GM21576 (cell line): Measurements from ENCODE around the gene CUX1.
"Not testable (repeated sequence)": the region's sequence is repeated elsewhere in the genome, so short reads cannot be mapped to it uniquely, and the experiment has no call there.

Source experiments
- ATAC-seq: cut with Tn5 transposase; IDR thresholded peaks from one replicate; pipeline ENCODE4 v1.9.1; 2021; ENCODE audit warnings: mild to moderate bottlenecking, moderate library complexity; ENCODE audit not compliant: unreplicated experiment

The CUX1 gene

DNA sequence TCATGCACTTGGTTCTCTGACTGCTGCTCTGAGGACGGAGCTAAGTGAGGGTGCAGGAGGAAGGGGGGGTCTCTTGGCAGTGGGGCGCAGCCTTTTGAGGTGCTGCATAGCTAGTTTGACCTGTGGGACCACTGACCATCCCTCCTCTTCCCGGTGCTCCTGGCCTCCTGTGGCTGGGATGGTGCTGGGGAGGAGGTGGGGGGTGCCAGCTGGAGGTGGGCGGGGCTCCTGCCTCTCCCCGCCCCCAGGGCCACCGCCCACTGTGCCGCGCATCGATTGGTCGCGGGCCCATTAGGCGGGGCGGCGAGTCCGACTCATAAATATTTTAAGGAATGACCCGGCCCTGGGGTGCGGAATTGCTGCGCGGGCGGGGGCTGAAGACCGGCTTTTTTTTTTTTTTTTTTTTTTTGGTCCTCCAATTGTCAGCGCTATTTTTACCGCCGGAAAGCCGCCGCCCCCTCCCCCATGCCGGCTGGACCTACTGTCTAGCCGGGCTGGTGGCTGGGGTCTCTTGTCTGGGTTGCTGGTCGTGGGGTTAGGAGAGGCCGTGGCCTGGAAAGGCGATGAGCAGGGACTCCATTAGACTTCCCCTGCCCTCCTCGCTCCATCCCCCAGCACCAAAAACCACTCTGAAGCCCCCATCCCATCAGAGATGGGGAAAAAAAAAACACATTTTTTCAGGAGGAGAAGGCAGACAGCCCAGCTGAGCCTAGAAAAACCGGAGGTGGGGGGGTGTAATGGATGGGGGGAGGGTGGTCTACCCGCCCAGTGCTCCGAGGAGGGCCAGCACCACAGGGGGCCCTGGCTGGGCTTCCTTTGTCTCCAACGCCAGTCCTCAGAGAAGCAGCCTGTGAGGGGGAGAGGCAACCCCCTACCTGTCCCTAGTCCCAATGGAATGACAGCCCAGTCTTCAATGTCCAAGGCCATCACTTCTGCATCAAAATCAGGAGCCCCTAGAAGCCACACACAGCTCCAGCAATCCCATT lies 475.7 kb downstream of the CUX1 start:
- no peak for ATAC-seq

DNA sequence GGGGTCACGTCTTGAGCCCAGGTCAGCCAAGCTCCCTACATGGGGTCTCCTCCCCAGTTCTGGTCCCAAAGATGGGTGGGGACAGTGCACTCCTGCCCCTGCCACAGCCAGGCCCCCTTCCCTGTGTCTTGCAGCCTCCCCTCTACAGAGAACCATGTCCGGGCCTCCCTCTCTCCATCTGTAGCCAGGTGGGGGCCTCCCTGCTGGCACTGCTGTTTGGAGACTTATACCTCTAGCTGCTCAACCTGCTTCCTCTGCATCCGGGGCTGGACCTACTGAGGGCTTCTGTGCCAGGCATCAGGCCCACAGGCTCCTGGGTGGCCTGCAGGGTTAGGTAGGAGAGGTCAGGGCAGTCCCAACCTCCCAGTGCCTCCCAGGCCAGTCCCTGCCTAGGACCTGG lies 477.2 kb downstream of the CUX1 start:
- no peak for ATAC-seq

DNA sequence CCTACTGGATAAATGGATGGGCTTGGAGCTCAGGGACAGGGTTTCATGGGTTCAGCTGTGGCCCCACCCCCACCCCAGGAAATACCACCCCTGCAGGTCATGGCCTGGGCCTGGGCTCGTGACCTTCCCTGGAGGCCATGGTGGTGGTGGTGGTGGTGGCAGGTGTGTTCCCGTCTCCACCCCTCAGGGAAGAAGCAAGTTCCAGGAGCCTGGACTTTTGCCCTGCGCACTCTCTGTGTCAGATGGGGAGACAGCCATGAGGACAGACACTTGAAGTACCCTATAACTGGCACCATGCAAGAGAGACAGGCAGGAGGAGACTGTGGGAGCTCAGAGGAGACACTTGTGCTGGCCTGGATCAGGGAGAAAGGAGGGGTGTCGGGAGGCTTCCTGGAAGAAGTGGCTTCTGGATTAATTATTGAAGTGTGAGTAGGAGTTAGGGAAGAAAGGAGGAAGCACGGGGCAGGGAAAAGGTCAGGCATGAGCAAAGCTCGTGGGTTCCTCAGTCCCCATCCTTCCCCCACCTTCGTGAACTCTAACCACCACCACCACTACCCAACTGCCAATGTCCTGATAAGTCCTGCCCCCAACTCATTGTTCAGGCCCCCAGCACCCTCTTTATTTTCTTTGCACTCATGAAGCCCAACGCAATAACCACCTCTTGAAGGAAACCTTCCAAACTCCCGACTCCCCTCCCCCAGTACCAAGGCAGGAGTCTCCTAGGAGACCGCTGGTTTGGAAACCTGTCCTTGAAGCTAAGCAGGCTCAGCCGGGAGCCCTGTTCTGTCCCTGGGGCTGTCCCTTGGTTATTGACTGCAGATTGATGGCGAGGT lies 478.1 kb downstream of the CUX1 start:
- no peak for ATAC-seq

DNA sequence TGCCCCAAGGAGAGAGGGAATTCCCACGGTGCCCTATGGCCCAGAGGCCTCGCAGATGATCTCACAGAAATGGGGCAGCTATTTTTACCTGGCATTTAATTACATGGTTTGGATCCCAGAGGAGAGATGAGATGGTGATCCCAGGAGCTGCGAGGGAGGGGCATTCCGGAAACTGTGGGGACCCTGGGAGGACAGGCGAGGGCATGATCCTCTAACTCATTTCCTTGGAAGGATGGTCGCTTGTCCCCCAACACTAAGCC lies 478.7 kb downstream of the CUX1 start:
- no peak for ATAC-seq

DNA sequence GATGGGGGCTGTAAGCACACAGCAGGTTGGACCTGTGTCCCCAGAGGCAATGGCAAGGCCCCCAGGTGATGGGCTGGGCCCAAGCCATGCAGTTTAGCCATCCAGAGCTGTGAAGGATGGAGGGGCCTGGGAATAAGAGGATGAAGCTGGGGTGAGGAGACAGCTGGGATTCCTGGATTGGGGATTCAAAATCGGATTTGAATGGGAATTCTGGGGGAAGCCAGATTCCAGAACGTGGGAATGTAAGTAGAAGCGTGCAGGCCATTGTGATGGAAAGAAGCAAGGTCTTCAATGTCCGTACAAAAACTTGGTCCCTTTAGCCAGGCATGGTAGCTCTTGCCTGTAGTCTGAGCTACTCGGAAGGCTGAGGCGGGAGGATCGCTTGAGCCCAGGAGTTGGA lies 479.1 kb downstream of the CUX1 start:
- no peak for ATAC-seq

DNA sequence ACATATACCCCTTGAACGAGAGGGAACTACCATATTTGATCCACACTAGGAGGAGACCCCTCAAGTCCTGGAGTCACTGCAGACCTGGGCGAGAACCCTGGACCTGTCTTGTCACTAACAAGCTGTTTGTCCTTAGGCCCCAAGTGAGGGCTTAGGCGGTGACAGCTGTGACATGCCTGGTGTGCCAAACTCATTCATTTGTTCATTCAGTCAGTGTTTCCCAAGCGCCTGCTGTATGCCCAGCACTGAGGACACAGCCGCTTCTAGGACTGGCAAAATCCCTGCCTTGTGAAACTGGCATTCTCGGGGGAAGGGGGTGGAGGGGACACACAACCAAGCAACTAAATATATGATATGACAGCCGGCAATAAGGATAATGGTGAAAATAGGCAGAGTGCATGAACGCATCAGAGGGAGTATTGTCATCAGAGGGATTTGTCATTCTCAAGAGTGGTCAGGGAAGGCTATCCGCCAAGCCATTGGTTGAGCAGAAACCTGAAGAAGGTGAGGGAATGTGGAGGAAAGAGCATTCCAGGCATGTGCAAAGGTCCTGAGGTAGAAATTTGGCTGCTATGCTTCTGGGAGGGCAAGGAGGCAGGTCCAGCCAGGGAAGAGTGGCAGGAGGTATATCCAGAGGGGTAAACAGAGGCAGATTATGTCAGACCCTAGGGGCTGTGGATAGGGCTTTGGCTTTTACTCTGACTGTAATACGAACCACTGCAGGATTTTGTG lies 480.2 kb downstream of the CUX1 start:
- no peak for ATAC-seq

DNA sequence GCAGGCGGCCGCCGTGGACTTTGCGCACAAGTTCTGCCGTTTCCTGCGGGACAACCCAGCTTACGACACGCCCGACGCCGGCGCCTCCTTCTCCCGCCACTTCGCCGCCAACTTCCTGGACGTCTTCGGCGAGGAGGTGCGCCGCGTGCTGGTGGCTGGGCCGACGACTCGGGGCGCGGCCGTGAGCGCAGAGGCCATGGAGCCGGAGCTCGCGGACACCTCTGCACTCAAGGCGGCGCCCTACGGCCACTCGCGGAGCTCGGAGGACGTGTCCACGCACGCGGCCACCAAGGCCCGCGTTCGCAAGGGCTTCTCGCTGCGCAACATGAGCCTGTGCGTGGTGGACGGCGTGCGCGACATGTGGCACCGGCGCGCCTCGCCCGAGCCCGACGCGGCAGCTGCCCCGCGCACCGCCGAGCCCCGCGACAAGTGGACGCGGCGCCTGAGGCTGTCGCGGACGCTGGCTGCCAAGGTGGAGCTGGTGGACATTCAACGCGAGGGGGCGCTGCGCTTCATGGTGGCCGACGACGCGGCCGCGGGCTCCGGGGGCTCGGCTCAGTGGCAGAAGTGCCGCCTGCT lies 483.3 kb downstream of the CUX1 start:
- ATAC-seq: no peak

DNA sequence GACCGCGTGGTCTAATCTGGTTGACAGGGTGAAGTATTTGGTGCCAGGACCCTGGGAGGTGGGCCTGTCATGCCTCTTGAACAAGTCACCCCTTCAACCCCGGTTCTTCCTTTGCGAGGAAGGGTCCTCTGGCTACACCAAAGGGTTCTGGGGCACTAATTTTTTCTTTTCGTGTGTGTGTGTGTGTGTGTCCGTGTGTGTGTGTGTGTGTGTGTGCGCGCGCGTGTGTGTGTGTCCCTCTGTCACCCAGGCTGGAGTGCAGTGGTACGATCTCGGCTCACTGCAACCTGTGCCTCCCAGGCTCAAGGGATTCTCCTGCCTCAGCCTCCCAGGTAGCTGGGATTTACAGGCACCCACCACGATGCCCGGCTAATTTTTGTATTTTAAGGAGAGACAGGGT lies 483.9 kb downstream of the CUX1 start:
- ATAC-seq: not testable (repeated sequence)

DNA sequence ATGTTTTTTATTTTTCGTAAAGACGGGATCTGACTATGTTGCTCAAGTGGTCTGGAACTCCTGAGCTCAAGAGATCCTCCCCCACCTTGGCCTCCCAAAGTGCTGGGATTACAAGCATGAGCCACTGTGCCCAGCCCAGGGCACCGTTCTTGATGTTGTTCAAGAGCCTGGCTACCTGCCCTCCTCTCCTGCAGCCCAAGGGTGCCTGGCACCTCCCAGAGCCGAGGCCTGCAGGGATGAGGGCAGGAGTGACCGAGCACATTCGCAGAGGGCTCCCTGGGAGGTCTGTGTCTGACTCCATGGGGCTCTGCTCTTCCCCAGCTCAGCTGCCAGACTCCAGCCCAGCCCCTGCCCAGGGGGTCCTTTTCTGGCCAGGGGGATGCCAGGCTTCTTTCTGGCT lies 484.6 kb downstream of the CUX1 start:
- ATAC-seq: no peak

DNA sequence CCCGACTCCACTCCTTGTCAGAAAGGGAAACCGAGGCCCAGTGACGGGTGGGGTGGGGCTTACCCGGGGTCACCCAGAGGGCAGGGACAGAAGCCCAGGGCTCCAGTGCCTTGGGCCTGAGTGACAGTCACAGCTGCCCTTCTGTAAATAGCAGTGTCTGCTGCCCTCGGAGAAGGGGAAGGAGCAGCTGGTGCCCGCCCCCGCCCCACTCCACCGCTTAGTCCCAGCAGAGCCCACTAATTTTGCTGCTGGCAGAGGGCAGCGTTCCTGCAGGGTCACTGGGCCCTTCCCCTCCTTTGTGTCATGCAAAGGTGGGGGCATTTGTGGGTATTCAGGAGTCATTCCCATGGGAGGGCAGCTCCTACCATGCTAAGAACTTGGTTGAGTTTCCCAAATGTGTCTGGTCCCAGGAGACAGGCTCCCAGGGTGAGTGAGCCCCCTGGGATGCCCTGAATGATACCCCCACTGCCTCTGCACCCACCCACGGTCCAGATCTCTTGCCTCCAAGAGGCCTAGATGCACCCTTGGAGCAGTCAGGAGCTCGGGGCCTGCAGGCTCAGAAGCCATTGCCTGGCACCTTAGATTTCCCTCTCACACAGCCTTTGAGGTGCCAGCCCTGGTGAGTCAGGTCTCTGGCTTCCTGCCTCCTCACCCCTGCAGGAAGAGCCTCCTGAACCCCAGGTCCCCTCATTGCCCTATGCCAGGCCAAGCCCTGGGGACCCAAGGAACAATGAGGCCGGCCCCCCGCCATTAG lies 486.4 kb downstream of the CUX1 start:
- ATAC-seq: no peak

DNA sequence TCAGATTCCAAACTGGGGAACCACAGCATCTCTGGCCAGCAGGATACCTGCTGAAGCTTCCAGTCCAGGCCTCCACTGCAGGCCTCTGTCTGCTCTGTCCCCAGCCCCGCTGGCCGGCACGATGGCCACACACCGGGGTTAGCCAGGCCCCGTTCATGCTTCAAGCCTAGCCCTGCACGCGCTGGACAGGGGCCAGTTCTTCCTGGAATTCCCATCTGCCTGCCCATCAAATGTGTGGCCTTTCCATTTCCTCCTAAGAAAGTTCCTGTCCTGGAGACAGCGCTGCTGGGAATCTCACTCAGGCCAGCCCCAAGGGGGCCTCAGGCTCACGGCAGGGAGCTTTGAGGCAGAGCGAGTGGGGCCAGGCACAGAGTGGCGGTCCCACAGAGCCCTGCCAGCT lies 487.2 kb downstream of the CUX1 start:
- ATAC-seq: no peak

DNA sequence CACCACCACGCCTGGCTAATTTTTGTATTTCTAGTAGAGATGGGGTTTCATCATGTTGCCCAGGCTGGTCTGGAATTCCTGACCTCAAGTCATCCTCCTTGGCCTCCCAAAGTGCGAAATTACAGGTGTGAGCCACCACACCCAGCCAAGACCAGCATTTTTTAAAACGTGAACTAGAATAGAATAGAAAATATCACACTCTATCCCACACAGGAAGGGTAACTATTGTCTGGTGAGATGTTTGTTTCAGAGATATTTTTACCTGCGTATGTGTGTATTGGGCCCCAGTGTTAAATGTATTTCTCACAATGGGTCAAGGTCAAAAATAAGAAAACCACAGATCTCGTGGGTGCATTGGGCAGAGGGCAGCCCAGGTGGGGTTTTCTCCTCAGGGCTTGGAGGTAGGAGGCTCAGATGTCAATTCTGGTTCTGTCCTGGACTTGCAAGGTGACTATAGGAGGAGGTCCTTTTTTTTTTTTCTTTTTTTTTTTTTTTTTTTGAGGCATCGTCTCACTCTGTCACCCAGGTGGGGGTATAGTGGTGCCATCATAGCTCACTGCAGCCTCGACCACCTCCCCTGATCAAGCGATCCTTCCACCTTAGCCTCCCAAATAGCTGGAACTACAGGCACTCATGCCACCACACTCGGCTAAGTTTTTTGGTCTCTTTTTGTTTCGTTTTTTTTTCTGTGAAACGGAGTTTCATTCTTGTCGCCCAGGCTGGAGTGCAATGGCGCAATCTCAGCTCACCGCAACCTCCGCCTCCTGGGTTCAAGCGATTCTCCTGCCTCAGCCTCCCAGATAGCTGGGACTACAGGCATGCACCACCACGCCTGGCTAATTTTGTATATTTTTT lies 488.2 kb downstream of the CUX1 start:
- ATAC-seq: peak; percentile 64

DNA sequence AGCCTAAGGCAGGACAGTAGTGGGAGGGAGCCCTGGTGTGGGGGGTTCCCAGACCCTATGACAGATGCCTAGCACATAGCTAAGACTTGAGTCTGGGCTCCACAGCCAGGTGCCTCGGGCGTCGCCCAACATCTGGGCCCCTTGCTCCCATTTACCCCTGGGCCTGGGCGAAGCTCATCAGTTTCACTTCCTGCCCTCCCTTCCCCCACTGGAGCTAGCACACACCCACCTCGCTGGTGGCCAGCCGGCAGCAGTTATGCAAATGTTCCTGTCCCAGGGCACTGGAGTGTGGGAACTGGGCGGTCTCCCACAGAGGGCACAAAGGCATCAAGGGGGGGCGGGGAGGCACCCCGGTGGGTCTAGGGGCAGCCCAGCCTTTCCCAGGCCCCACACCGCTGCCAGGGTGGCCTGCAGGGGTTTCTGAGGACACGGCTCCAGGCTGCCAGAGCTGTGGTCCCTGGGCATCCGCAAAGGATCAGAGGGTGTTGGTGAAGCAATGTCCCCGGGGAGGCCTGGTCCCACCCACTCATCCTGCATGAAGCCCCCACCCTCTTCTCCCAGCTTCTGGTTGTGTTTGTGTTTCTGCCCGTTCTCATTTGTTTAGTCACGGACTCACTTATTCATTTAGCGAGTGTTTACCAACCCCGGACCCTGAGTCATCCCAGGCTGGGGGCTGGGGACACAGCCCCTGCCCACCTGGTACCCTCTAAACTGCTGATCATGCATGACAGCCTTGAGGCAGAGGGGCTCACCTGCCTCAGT lies 489.7 kb downstream of the CUX1 start:
- ATAC-seq: peak; percentile 68

DNA sequence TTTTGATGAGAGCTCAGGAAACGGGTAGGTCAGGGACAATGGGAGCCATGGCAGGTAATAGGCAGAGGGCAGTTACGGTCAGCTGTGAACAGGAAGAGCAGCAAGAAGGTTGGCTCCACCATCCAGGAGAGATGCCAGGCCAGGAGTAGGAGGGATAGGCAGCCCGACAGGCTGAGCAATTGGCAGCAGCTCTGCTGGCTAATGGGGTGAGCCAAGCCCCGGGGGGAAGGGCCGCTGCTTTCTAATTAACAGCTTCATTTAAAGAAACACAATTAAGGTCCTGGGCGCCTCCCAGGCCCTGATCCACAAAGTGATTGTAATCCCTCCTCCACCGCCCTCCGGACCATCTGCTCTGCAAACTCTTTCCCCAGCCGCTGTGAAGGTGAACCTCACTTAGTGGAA lies 493.0 kb downstream of the CUX1 start:
- ATAC-seq: no peak

DNA sequence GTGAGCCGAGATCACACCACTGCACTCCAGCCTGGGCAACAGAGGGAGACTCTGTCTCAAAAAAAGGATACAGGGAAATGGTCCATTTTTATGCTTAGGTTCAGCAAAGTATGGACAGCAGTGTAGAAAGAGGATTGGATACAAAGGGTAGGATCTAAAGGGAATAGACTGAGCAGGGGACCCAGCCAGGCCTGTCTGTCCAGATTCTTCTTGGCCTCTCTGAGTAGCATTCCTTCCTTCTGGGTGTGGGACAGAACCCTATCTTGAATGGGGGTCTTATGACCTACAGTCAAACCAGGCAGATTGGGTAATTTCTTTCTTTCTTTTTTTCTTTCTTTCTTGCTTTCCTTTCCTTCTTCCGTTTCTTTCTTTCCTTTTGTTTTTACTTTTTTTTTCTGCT lies 494.9 kb downstream of the CUX1 start:
- no peak for ATAC-seq

DNA sequence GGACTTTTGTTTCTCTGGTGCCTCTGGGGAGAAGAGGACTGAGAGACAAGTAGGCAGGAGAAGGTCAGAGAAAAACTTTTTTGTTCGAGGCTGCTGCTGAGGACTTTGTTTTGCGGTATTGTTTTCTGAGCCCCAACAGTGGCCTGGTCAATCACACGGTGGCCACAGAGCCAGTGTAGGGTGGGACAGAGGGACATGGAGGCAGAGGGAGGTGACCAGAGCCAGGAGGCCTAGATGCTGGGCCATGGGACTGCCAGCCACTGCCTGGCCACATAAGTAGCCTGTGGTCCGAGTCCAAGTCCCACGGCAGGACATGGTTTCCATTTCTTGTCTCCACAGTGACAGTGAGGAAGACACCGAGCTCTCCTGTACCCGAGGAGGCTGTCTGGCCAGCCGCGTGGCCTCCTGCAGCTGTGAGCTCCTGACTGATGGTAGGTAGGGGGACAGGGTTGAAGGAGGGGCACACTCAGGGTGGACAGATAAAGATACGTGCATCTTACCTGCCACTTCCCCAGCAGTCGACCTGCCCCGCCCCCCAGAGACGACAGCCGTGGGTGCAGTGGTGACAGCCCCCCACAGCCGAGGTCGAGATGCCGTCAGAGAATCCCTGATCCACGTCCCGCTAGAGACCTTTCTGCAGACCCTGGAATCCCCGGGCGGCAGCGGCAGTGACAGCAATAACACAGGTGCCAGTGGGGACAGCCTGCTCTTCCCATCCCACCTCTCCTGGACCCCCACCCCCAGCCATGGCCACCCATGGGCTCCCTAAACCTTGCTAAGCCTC lies 496.8 kb downstream of the CUX1 start:
- ATAC-seq: no peak

DNA sequence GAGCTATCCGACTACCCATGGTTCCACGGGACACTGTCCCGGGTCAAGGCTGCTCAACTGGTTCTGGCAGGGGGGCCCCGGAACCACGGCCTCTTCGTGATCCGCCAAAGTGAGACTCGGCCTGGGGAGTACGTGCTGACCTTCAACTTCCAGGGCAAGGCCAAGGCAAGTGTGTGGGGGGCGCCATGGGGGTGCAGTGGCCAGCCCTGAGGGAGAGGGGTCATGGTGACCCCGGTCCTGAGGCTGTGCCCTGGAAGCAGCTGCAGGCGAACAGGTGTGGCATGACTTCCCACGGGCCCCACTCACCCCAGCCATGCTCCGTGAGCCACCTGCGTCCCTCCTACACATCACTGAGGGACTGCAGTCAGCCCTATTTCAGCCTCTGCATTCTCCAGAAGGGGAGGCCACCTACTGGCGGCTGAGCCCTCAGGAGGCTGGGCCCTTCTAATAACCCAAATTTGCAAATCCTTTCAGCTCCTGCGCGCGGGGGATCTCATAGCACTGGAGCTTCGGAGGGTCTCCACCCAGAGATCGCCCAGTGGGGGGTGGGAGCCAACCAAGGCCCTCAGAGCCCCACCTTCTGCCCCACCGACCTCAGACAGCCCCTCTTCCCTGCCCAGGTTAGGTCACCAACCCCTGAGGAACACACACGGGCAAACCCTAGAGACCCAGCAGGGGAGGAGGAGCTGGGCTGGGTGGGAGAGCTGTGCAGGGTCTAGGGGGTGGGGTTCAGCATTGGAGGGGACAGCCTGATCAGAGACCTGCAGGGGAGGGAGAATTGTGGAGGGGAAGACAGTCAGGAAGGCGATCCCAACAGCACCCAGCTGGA lies 500.0 kb downstream of the CUX1 start:
- no peak for ATAC-seq
